GM19193 (cell line): ENCODE results near the gene NCK1.
A peak's percentile ranks its signal among the peaks of the same experiment; 100 is the strongest.

Experiments used
- POLR2A ChIP-seq: IDR thresholded peaks from 4 replicates; pipeline ENCODE4 v1.6.1; 2011; ENCODE audit not compliant: insufficient read depth, insufficient read length; ENCODE audit errors: extremely low read depth

NCK1 gene

DNA sequence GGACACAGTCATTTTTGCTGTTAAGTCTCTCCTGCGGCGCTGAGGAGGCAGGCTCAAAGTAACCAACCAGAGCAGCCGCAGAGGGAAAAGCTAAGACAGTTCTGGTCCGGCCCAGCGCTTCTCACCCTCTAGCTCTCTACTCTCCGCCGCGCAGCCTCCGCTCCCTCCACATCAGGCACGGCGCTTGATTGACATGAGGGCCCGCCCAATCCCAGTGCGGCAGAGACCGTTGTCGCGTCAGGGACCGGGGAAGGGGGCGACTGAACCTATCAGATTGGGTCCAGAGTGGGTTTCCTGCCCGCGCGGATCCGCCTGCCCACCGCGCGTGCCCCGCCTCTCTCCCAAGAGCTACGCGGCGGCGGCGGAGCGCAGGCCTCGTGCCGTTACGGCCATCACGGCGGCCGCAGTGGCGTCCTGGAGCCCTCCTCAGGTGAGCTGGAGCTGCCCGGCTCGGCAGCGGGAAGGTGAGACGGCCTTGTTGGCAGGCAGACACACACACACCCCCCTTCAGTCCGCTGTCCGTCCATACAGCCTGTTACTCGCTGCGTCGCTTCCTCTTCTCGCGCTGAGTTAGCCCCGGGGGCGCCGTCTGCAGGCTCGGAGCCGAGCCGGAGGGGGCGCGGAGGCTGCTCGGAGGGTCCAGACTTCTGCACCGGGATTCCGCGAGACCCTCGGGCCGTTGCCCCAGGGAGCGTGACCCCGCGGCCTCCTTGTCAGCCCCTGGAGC lies at the start of gene NCK1:
TSS of gene NCK1 (plus strand) at position 319 of the 727 bp plus-strand sequence. CDS start 65,794 bp downstream, outside the sequence.
- TF ChIP-seq POLR2A = peak; percentile 93

DNA sequence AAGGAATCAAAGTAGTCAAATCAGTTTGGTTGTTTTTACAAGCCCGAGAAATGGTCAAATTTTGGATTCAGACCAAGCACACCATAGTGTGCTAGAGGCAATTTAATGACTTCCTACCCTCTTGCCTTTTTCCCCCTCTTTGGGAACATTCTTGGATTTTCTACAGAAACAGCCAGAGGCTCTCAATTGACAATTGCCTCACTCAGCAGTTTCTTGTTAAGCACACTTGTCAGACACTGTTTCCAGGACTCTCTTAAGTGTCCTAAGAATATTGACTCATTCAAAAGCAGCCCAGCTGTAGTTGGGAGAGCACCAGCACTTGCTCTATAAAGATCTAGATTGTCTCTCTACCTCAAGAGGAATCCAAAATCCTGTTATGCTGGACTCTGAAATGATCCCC lies 44.6 kb upstream of the NCK1 start:
- TF ChIP-seq POLR2A = no peak

DNA sequence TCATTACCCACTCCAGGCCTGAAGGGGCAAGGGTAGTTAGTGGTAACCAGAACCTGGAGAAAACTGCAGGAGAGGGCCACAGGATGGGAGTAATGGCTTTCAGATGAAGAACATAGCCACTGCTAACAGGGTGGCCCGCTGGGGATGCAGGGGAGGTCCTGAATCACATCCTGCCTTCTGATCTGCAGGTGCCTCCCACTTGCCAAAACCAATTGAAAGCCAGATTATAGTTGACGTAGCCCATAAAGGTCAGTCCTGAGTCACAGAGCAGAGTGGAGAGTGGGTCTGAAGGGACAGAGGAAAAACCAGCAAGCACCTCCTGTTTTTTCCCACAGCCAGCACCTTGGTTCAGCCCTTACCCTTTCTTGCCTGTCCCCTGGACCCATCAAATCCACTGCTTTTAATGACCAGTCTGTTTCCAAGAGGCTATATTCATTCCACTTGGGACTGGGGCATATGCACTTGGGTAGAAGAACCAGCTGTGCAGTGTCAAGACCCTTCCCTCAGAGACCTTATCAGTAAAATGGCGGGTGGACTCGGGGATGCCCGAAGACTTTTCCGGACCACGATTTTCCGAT lies 43.7 kb upstream of the NCK1 start:
- TF ChIP-seq POLR2A = no peak

DNA sequence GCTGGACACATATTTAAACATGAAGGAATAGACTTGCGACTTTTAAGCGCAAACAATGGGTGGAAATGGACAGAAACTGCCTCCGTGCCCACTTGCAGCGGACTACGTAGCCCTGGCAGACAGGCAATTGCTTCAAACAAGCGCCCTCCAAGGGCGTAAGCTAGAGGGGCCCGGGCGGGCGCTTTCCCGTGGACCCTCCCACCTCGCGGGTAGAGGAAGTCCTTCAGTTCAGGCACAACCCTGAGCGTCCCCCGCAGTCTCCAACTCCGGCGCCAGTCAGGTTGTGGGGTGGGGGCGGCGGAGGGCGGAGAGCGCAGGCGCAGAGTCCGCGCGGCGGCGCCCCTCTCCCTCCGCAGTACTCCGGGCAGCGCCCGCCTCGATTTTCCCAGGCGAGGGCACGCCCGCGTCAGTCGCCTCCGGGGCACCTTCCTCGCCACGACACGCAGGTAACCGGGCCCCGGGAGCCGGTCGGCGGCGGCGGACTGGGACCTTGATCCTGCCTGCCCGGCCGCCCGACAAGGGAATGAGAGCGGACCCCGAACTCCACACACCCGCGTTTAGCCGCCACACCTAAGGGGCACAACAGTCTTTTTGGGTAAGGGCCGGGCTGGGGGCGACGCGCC lies 43.1 kb upstream of the NCK1 start, which contains the start of gene SLC35G2:
TSS of gene SLC35G2 (plus strand) at position 358 of the 623 bp plus-strand sequence. CDS start 35,335 bp downstream, outside the sequence.
- TF ChIP-seq POLR2A = no peak

DNA sequence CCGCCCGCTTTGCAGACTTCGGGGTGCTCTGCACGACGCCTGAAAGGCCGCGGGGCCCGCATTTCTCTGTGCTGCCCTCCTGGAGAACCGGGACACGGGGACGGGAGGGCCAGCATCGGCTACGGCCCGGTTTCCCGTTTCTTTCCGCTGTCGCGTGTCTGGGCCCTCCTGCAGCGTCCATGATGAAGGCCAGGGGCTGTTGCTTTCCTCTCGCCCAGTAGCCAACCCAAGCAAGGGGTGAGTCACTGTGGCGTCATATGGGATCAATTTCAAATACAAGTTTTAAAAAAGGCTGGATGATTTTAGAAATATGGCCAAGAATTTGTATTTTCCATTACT lies 42.6 kb upstream of the NCK1 start:
- no peak for TF ChIP-seq POLR2A

DNA sequence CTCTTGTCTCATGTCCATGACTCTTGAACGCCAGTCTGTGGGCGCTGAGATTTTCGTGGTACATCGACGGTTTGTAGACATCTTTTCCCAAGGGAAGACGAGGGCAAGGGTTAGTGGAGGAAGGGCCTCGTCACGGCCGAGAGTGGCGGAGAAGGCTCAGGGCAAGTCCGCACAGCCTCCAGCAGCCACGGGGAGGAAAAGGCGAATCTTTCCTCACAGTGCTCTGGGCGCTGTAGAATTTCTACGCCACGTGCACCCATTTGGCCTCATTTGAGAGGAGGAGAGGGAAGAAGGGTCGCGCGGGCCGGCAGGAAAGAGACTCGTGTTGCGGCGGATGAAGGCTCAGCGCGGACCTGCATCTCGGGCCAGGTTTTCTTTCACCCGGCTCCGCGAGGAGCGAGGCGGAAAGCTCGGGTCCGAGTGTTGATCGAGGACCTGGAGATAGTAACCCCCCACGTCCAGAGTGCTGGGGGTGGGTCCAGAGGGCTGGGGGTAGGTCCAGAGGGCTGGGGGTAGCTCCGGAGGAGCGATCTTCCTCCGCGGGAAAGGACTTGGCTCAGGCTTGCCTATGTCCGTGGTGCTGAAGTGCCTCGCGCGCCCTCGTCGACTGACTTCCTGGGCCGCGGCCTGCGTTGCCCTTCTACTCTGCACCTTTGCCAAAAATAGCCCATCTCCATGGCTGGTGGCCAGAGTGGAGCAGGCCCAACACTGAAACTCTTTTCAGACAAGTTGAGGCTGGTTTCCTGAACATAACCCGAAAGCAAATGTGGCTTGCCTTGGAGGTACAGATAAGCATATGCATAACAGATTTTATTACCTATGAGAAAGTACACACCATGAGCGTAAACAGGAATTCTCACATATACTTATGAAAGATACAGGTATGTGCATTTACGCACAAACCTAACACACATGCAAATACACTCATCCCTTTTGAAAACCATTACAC lies 42.0 kb upstream of the NCK1 start:
- TF ChIP-seq POLR2A = no peak

DNA sequence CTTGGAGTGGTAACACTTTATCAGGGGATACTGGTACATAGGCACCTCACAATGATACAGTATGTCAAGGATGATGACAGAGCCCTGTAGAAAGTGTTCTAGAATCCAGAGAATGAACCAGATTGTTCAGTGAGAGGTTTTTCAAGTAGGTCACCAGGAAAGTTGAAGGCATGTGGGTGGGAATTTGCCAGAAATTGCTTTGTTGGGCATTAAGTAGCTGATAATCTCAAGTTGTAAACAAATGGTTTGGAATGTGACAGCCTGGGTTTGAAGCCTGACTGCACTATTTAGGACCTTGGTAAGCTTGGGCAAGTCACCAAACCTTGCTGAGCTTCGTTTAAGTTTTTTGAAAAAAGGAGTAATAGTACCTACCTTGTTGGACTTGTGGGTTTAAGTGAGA lies 30.5 kb upstream of the NCK1 start:
- no peak for TF ChIP-seq POLR2A

DNA sequence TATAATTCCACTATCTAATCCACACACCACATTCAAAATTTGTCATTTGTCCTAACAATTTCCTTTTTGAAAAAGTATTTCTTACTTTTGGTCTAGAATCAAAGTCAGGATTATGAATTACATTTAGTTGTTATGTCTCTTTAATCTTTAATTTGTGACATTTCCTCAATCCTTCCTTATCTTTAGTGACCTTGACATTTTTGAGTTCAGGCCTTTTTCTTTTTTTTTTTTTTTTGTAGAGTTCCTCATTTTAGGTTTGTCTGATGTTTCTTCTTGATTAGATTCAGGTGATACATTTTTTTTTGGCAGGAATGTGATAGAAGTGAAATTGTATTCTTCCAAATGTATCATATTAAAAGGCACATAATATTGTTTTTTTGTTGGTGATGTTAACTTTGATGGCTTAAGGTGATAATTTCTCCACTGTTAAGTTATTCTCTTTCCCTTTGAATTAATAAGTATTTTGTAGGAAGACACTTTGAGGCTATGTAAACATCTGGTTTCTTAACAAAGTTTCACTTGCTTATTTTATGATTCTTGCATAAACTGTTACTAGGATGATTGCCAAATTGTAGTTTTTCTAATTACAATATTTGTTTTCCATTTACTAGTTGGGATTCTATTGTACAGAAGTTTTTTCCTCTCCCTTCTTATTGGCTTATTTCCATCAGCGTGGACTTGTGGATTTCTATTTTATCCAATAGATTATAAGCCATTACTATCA lies 26.8 kb upstream of the NCK1 start:
- no peak for TF ChIP-seq POLR2A

DNA sequence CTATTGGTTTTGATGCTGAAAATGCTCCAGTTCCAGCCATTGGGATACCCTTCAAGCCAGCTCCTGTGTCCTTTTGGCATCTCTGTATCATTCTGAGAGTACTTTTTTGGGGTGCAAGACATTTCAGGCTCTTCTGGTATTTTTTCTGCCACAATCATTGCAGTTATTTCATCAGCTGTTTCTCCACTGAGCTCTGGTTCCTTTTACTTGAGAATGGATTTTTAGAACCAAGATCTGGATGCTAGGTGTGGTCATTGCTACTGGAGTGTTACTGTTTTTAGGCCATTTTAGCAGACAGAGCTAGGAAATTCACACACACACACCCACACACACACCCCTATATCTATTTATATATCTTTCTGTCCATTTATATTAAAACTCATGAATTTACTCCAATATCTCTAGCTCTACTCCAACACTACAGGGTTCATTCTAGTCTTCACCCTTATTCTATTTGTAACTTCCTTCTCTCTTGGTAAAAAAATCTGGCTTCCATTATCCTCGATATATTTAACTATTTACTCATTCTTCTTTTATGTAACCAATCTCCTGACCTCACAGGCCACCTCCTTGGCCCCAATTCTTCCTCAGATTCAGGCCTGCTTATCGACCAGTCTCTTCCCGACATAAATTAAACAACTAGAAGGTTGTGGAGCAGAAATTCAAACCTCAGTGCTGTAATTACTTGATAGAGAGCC lies 26.0 kb upstream of the NCK1 start:
- no peak for TF ChIP-seq POLR2A

DNA sequence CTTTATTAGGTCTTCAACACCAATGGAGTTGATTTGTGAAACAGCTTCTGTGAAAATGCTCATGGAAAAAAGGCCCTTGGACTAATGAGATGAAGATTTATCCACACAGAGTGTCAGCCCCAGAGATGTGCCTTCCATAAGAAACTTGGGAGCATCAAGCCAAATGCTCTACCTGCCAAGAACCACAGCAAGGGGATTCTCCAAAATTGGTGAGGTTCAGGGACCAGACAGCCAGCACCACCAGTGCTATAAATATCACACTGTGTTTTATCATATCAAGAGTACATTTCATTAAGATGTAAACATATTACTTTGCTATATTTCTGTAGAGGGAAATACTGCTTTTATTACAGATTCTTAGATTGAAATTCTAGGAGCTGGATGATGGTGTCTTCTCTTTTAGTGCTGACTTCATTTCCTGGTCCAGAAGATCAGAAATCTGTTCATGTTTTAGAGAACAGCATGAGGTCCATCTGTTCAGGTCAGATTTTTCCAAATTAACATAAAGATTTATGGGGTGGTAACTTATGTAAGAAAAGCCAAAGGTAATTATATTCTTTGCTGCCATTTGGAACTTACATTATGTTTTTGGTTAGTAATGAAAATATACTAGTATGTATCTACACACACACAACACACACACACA lies 25.4 kb upstream of the NCK1 start:
- no peak for TF ChIP-seq POLR2A

DNA sequence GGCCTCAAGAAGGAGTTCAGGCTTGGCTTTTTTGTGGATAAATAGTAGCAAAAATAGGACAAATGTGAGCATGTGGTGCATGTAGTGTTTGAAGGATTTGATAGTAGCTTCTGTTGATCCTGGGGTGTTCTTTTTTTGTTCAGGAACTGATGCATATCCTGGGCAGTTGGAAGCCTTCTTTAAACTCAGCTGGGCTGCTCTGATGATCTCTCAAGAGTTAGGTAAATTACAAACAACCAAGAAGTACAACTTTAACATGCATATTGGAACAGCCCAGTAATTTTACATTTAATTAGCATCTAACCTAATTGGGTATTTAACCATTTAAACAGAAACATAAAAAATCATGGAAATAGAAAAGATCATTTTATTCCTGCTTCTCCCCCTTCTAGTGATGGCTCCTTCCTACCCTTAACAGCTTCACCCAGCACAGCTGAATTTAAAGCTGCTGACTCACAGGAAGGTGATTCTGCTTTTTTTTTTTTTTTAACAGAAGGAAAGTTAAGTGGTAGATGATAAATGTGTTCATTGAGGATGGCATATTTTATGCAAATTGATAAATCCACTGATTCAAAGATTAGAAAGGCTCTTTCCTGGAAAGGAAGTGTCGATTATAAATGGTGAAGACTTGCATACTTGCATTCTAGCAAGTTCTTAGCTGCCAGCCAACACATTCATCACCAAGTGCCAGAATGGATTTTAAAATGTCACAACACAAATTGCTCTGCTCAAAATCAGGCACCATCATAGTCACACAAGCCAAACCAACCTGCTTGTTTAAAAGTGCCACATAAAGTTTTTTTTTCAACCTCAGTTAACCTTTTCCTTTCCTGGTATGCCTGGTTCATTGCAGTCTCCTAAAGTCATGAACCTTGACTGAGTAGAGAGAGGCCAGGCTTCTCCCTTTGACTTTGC lies 23.1 kb upstream of the NCK1 start:
- TF ChIP-seq POLR2A = no peak

DNA sequence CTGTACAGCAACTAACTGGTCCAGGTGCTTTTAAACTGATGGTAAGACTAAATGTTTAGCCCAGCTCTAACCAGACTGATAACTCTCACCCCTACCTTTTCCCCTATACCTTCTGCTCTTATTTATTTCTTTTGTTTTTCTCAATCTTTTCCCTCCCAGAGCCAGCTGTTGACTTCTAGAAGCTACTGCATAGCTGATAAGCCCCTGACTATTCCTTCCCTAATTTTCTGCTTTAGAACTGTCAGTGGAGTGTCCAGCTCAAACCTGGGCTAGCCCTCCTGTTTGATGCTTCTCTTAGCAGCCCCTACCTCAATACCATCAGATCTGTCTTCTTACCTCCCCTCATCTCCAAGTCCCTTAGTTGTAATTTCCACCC lies 22.5 kb upstream of the NCK1 start:
- TF ChIP-seq POLR2A = no peak
